HepG2 (cell line): ENCODE data around the gene CHRNG. TPM values are rescaled to one million over a fixed set of nuclear protein-coding genes. Genes with fewer than 3 reads are reported as not detected.

Source experiments
- ATAC-seq: fragments of 200-7000 bp; cut with Tn5 transposase; 3 replicates; pipeline ENCODE4 v1.9.1; 2020; ENCODE audit warnings: mild to moderate bottlenecking, moderate library complexity
- BruUV-seq: library from RNA; stranded (reverse); fragments of 400-500 nt; replicated peaks from 2 replicates; lab custom pipeline; 2021; lab: Mats Ljungman, UMichigan
- CTCF ChIA-PET: fragments of 300-600 bp; formaldehyde crosslinking; extraction: SDS; loops from one replicate; lab custom pipeline; 2021; ENCODE audit warnings: low total read pairs, inconsistent platforms, low intra/inter-chr PET ratio; lab: Yijun Ruan, JAX
- POLR2A ChIA-PET: fragments of 350-600 bp; sonication (Branson Sonifier 250); formaldehyde crosslinking; loops from one replicate; lab custom pipeline; 2020; ENCODE audit warnings: antibody characterized with exemption, inconsistent platforms; lab: Yijun Ruan, JAX
- DNase-seq: peaks from one replicate; pipeline ENCODE4 v3.0.0-alpha.2; 2015; ENCODE audit warnings: low spot score
- FAIRE-seq: peaks from 3 replicates; lab custom pipeline; 2011; peaks lifted over from hg19 to GRCh38; lab: Jason Lieb, UNC
- H2AFZ ChIP-seq: one replicate; pipeline ENCODE4 v1.6.1; 2011; ENCODE audit warnings: low read length, inconsistent platforms
- H3K27ac ChIP-seq: fragments of 300-600 bp; 3 replicates; pipeline ENCODE4 v1.8.0; 2011; ENCODE audit warnings: mixed run types, mild to moderate bottlenecking, mixed read lengths, low read length, inconsistent platforms; ENCODE audit not compliant: insufficient read depth; ENCODE audit errors: extremely low read length
- H3K27me3 ChIP-seq, 2 experiments: fragments of 200-600 bp in 1 of 2; 2 replicates in 1 of 2; 3 replicates in 1 of 2; pipeline versions ENCODE4 v1.6.0 to v1.8.0; 2011; ENCODE audit warnings: low read length in 2 of 2, mild to moderate bottlenecking in 2 of 2, moderate library complexity in 2 of 2, inconsistent platforms in 1 of 2; ENCODE audit not compliant: insufficient read depth in 2 of 2, control insufficient read depth in 1 of 2
- H3K36me3 ChIP-seq, 2 experiments: fragments of 200-600 bp in 1 of 2; replicated peaks in 1 of 2; 2 replicates in 1 of 2; 3 replicates in 1 of 2; pipeline versions ENCODE4 v1.5.1 to v1.8.0; 2011; ENCODE audit warnings: low read length in 2 of 2, inconsistent platforms in 1 of 2; ENCODE audit not compliant: insufficient read depth in 2 of 2, control insufficient read depth in 1 of 2
- H3K4me1 ChIP-seq: 2 replicates; pipeline ENCODE4 v1.5.1; 2012; ENCODE audit warnings: low read length, inconsistent platforms; ENCODE audit not compliant: insufficient read depth
- H3K4me2 ChIP-seq: 2 replicates; pipeline ENCODE4 v1.6.0; 2011; ENCODE audit warnings: low read depth, low read length, inconsistent platforms
- H3K4me3 ChIP-seq, 3 experiments: fragments of 200-600 bp in 1 of 3; sonication (generic), shearing (Covaris generic) in 1 of 3; replicated peaks in 1 of 3; 2 replicates each; pipeline ENCODE4 v1.5.1; 2011 to 2016; ENCODE audit warnings: low read length in 3 of 3, inconsistent platforms in 2 of 3, low read depth in 2 of 3, mild to moderate bottlenecking in 2 of 3, control low read depth in 1 of 3, mixed read lengths in 1 of 3; ENCODE audit not compliant: insufficient read depth in 1 of 3
- H3K79me2 ChIP-seq: one replicate; pipeline ENCODE4 v1.6.1; 2011; ENCODE audit warnings: low read length, inconsistent platforms; ENCODE audit not compliant: insufficient read depth
- H3K9ac ChIP-seq: 2 replicates; pipeline ENCODE4 v1.6.0; 2011; ENCODE audit warnings: mild to moderate bottlenecking, low read depth, low read length, inconsistent platforms; ENCODE audit not compliant: insufficient read depth
- H3K9me3 ChIP-seq: 2 replicates; pipeline ENCODE4 v1.5.1; 2012; ENCODE audit warnings: mild to moderate bottlenecking, low read length
- H4K20me1 ChIP-seq: 2 replicates; pipeline ENCODE4 v1.6.0; 2011; ENCODE audit warnings: inconsistent platforms, mild to moderate bottlenecking, low read length, moderate library complexity; ENCODE audit not compliant: insufficient read depth
- PHF5A ChIP-seq: IDR thresholded peaks from one replicate; pipeline ENCODE4 v1.6.1; 2018; ENCODE audit warnings: low read depth, missing genetic modification reagents; ENCODE audit not compliant: unreplicated experiment
- RBFOX2 ChIP-seq: fragments of 200-400 bp; formaldehyde crosslinking; IDR thresholded peaks from 2 replicates; pipeline ENCODE4 v1.6.1; 2017; ENCODE audit warnings: low read depth, mild to moderate bottlenecking, low read length
- SETDB1 ChIP-seq: sonication (generic); formaldehyde crosslinking; IDR thresholded peaks from 2 replicates; pipeline ENCODE4 v1.5.1; 2020; ENCODE audit warnings: missing genetic modification reagents, mild to moderate bottlenecking, borderline replicate concordance
- ZC3H13 ChIP-seq: sonication (generic); formaldehyde crosslinking; IDR thresholded peaks from 2 replicates; pipeline ENCODE4 v1.8.1; 2023; ENCODE audit warnings: mild to moderate bottlenecking, missing genetic modification reagents, moderate library complexity
- ZMYM2 ChIP-seq: sonication (generic); formaldehyde crosslinking; IDR thresholded peaks from 2 replicates; pipeline ENCODE4 v1.8.0; 2022; ENCODE audit warnings: mild to moderate bottlenecking, missing genetic modification reagents
- ZNF17 ChIP-seq: sonication (generic); formaldehyde crosslinking; IDR thresholded peaks from 2 replicates; pipeline ENCODE4 v1.5.0; 2020; ENCODE audit warnings: mild to moderate bottlenecking, missing genetic modification reagents
- ZNF530 ChIP-seq: sonication (generic); formaldehyde crosslinking; IDR thresholded peaks from 2 replicates; pipeline ENCODE4 v1.5.0; 2020; ENCODE audit warnings: low read depth, mild to moderate bottlenecking, missing genetic modification reagents
- WGBS: methylation state at CpG from one replicate; pipeline ENCODE4 v1.1.6; 2017; ENCODE audit warnings: low lambda C conversion rate; 5-methylcytosine and 5-hydroxymethylcytosine counted together
- in situ Hi-C: cut with HindIII; loops from 2 replicates; pipeline ENCODE4 v1.10.0; 2017; ENCODE audit warnings: low pct_unique_long_range_greater_than_20kb; ENCODE audit not compliant: extremely low pct_ligation_motif_present
- intact Hi-C: fragments of 100-400 bp; cut with micrococcal nuclease; formaldehyde crosslinking; loops from one replicate; pipeline ENCODE4 v1.10.0; 2022; ENCODE audit not compliant: unreplicated experiment
- polyA plus RNA-seq, 8 experiments: library from polyadenylated mRNA; depleted of rRNA in 3 of 8; stranded (reverse) in 7 of 8; unstranded in 1 of 8; fragments of >200 nt; fragmentation: Illumina TruSeq in 4 of 8; extraction: Trizol in 4 of 8; gene quantifications; 2 replicates each; pipeline versions ENCODE4 v1.2.1 to v1.2.3, GENCODE V29; 2011 to 2016; ENCODE audit warnings: low read depth in 4 of 8, missing spikeins in 1 of 8, mixed read lengths in 1 of 8; ENCODE audit not compliant: insufficient read depth in 1 of 8
- total RNA-seq, 5 experiments: library from RNA; depleted of rRNA; stranded (reverse); fragments of >200 nt; fragmentation: Illumina TruSeq; extraction: Trizol; gene quantifications; 2 replicates each; pipeline ENCODE4 v1.2.3, GENCODE V29; 2016; ENCODE audit warnings: low read depth in 1 of 5
- TF ChIP-seq, protein P1 (sequence below): sonication (generic); formaldehyde crosslinking; IDR thresholded peaks from 2 replicates; pipeline ENCODE4 v1.5.0; 2020; ENCODE audit warnings: mild to moderate bottlenecking, missing genetic modification reagents
- TF ChIP-seq, protein P2 (sequence below): sonication (generic); formaldehyde crosslinking; IDR thresholded peaks from 2 replicates; pipeline ENCODE4 v1.9.0; 2021; ENCODE audit warnings: missing genetic modification reagents, borderline replicate concordance

CHRNG gene
- total and polyA plus RNA-seq, 2 of the 13 experiments (the other 11 are each of a cell fraction or from before 2014, with no cell fraction given): not detected

DNA sequence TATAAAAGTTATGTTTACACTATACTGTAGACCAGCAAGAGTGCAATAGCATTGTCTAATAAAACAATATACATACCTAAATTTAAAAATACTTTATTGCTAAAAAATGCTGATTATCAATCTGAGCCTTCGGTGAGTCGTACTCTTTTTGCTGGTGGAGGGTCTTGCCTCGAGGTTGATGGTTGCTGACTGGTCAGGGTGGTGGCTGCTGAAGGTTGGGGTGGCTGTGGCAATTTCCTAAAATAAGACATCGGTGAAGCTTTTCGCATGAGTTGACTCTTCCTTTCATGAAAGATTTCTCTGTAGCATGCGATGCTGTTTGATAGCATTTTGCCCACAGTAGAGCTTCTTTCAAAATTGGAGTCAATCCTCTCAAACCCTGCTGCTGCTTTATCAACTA, 8.5 kb downstream of the CHRNG start:
- Histone ChIP-seq H3K4me2 (no peak overlapping the region), H3K4me3 (no peak overlapping the region), H3K27me3 (no peaks in the 10 kb centered on the region; a peak in 1 of 5 replicates), H3K4me1 (peaks cover 38% of the 10 kb centered on the region)
- BruUV-seq: no TSS peak
- DNase-seq (no peak), ATAC-seq (no peak)
- POLR2A ChIA-PET: no interaction called here
- TF ChIP-seq ZMYM2: no peak
- TF ChIP-seq RBFOX2: peak; percentile 20; the same call in 1 of the 2 replicates
- no peak for TF ChIP-seq SETDB1 (CRISPR knock-in tag)
- TF ChIP-seq, all 625 proteins: peak for 1
- WGBS: 99% methylated on average over 6 of the region's 6 CpGs
- Histone ChIP-seq H3K27ac (no peak overlapping the region), H3K9me3 (peaks cover 9% of the 10 kb centered on the region; the same call in 1 of the 2 replicates), H3K36me3 (peaks cover 4 to 11% of the 10 kb centered on the region in 2 experiments; a peak in 4 of 5 replicates), H4K20me1 (no peaks in the 10 kb centered on the region; the same call in 1 of the 2 replicates), H3K9ac (no peak overlapping the region), H2AFZ (no peak overlapping the region), H3K79me2 (peaks cover 40% of the 10 kb centered on the region)
- no peak for FAIRE-seq
- intact Hi-C loops (no loop called here), in situ Hi-C loops (no loop called here)
- CTCF ChIA-PET: no interaction called here

DNA sequence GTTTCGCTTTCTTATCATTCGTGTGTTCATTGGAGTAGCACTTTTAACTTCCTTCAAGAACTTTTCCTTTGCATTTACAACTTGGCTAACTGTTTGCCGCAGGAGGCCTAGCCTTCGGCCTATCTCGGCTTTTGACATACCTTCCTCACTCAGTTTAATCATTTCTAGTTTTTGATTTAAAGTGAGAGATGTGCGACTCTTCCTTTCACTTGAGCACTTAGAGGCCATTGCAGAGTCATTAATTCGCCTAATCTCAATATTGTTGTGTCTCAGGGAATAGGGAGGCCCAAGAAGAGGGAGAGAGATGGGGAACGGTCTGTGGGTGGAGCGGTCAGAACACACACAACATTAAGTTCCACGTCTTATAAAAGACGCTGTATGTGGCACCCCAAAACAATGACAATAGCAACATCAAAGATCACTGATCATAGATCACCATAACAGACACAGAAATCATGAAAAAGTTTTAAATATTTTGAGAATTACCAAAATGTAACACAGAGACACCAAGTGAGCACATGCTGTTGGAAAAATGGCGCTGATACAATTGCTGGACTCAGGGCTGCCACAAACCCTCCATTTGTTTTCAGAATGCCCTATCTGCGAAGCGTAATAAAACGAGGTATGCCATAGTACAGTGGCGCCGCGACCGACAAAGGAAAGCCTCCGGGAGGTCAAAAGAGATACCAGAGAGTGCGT, 10.3 kb downstream of the CHRNG start:
- H4K20me1 ChIP-seq: no peaks in the 10 kb centered on the region
- DNase-seq: no peak
- no peak overlapping the region for H2AFZ ChIP-seq
- no peaks in the 10 kb centered on the region; a peak in 1 of 5 replicates for H3K27me3 ChIP-seq
- H3K9ac ChIP-seq: peak overlapping the region; percentile 94
- peaks cover 9% of the 10 kb centered on the region; the same call in 1 of the 2 replicates for H3K9me3 ChIP-seq
- FAIRE-seq: no peak
- peaks cover 56% of the 10 kb centered on the region for H3K4me1 ChIP-seq
- in situ Hi-C loops: no loop called here
- intact Hi-C loops: loop anchor here (1.0 to 5.0 kb wide), 2 partner anchors 25 to 763 kb away; partner anchors contain the start of gene COPS7B
- ATAC-seq: no peak
- peak overlapping the region; percentile 80 for H3K4me2 ChIP-seq
- POLR2A ChIA-PET: interaction anchor here (0.9 to 1.5 kb wide), 16 partner anchors 11 to 769 kb away, joined by 3 to 11 read pairs (median 4); partner anchors contain the start of genes CHRND, GIGYF2, PDE6D and SAG
- WGBS: 25% methylated on average over 21 of the region's 21 CpGs
- peak overlapping the region; percentile 73 to 85 (median 85) for H3K4me3 ChIP-seq
- peaks cover 6 to 14% of the 10 kb centered on the region in 2 experiments; a peak in 3 of 5 replicates for H3K36me3 ChIP-seq
- BruUV-seq: TSS peak; percentile 64
- H3K79me2 ChIP-seq: peaks cover 58% of the 10 kb centered on the region
- peak overlapping the region; percentile 95 for H3K27ac ChIP-seq
- CTCF ChIA-PET: interaction anchor here (1.1 kb wide), 1 partner anchor 56 kb away, joined by 5 read pairs; no protein-coding TSS in a partner anchor
- TF ChIP-seq ZNF530 (CRISPR knock-in tag) (0 out of 2 replicates have a peak, but pooled peaks have one; percentile 24), ZC3H13 (0 out of 2 replicates have a peak, but pooled peaks have one; percentile 13), PHF5A (no peak), ZNF17 (CRISPR knock-in tag) (peak; percentile 8; the same call in 1 of the 2 replicates)
- TF ChIP-seq, protein P1, sequence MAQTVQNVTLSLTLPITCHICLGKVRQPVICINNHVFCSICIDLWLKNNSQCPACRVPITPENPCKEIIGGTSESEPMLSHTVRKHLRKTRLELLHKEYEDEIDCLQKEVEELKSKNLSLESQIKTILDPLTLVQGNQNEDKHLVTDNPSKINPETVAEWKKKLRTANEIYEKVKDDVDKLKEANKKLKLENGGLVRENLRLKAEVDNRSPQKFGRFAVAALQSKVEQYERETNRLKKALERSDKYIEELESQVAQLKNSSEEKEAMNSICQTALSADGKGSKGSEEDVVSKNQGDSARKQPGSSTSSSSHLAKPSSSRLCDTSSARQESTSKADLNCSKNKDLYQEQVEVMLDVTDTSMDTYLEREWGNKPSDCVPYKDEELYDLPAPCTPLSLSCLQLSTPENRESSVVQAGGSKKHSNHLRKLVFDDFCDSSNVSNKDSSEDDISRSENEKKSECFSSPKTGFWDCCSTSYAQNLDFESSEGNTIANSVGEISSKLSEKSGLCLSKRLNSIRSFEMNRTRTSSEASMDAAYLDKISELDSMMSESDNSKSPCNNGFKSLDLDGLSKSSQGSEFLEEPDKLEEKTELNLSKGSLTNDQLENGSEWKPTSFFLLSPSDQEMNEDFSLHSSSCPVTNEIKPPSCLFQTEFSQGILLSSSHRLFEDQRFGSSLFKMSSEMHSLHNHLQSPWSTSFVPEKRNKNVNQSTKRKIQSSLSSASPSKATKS (CRISPR knock-in tag): peak; percentile 85; the same call in 1 of the 2 replicates
- TF ChIP-seq, protein P2, sequence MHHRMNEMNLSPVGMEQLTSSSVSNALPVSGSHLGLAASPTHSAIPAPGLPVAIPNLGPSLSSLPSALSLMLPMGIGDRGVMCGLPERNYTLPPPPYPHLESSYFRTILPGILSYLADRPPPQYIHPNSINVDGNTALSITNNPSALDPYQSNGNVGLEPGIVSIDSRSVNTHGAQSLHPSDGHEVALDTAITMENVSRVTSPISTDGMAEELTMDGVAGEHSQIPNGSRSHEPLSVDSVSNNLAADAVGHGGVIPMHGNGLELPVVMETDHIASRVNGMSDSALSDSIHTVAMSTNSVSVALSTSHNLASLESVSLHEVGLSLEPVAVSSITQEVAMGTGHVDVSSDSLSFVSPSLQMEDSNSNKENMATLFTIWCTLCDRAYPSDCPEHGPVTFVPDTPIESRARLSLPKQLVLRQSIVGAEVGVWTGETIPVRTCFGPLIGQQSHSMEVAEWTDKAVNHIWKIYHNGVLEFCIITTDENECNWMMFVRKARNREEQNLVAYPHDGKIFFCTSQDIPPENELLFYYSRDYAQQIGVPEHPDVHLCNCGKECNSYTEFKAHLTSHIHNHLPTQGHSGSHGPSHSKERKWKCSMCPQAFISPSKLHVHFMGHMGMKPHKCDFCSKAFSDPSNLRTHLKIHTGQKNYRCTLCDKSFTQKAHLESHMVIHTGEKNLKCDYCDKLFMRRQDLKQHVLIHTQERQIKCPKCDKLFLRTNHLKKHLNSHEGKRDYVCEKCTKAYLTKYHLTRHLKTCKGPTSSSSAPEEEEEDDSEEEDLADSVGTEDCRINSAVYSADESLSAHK (CRISPR knock-in tag): 0 out of 2 replicates have a peak, but pooled peaks have one; percentile 55
